Gastroesophageal sphincter (tissue), 4 donors: ENCODE data around the gene OR2T6. TPM values are rescaled to one million over a fixed set of nuclear protein-coding genes. Genes with fewer than 3 reads are reported as not detected.

ENCODE experiments used
- ATAC-seq: fragments of 150-250 bp; one replicate; pipeline ENCODE4 v1.9.1; 2016; ENCODE audit warnings: mild to moderate bottlenecking, moderate library complexity
- H3K27ac ChIP-seq, 4 donors: fragments of 200-600 bp; sonication (generic) in 3 of 4; 1 replicate in 3 of 4; 2 replicates in 1 of 4; pipeline ENCODE4 v1.5.1; 2016 to 2019
- H3K27me3 ChIP-seq: fragments of 200-600 bp; sonication (generic); one replicate; pipeline ENCODE4 v1.5.1; 2019
- H3K36me3 ChIP-seq, 2 donors: fragments of 200-600 bp; sonication (generic); one replicate each; pipeline ENCODE4 v1.5.1; 2019; ENCODE audit warnings: control low read depth in 1 of 2
- H3K4me1 ChIP-seq, 3 donors: fragments of 200-600 bp; sonication (generic); 1 replicate in 2 of 3; 2 replicates in 1 of 3; pipeline ENCODE4 v1.5.1; 2016 to 2019; ENCODE audit warnings: control low read depth in 2 of 3
- H3K4me3 ChIP-seq, 2 donors: fragments of 200-600 bp; sonication (generic); one replicate each; pipeline ENCODE4 v1.5.1; 2019; ENCODE audit warnings: mild to moderate bottlenecking in 1 of 2, moderate library complexity in 1 of 2
- H3K9me3 ChIP-seq, 3 donors: fragments of 200-600 bp; sonication (generic); one replicate each; pipeline ENCODE4 v1.5.1; 2017 to 2019; ENCODE audit warnings: control low read depth in 2 of 3
- CTCF ChIP-seq, 4 experiments: fragments of 200-600 bp in 2 of 4; fragments of 450-650 bp in 2 of 4; sonication (generic) in 1 of 4; IDR thresholded peaks; one replicate each; pipeline ENCODE4 v1.5.1; 2017 to 2019; ENCODE audit warnings: antibody characterized with exemption in 4 of 4, mild to moderate bottlenecking in 2 of 4, moderate library complexity in 2 of 4
- EP300 ChIP-seq: sonication (generic); formaldehyde crosslinking; IDR thresholded peaks from one replicate; pipeline ENCODE4 v1.6.1; 2017; ENCODE audit warnings: antibody characterized with exemption, mild to moderate bottlenecking
- POLR2A ChIP-seq, 2 donors: fragments of 450-650 bp; IDR thresholded peaks; one replicate each; pipeline ENCODE4 v1.6.1; 2017; ENCODE audit warnings: antibody characterized with exemption in 2 of 2, mild to moderate bottlenecking in 2 of 2, moderate library complexity in 1 of 2
- POLR2AphosphoS5 ChIP-seq: sonication (generic); formaldehyde crosslinking; IDR thresholded peaks from one replicate; pipeline ENCODE4 v1.6.1; 2017; ENCODE audit warnings: antibody characterized with exemption
- WGBS, 2 donors: methylation state at CpG; one replicate each; pipeline ENCODE4 v1.1.5; 2018; ENCODE audit warnings: low coverage in 1 of 2; 5-methylcytosine and 5-hydroxymethylcytosine counted together
- total RNA-seq, 4 donors: library from RNA; depleted of rRNA; stranded (reverse); fragments of >200 nt; gene quantifications; one replicate each; pipeline ENCODE4 v1.1.0, GENCODE V29; 2016

OR2T6 gene
- under 1 TPM in 1 of 4 donors, not detected in 3; 0.04 TPM for total RNA-seq

GRCh38 chr1:248375446-248375845 lies at the start of gene OR2T6:
TSS of gene OR2T6 (plus strand) at chr1:248375746. CDS start at chr1:248387609, 11,863 bp downstream.
- TF ChIP-seq POLR2AphosphoS5 (no peak), EP300 (no peak), CTCF (IDR thresholded peaks at IDR 0.05) (no peak), POLR2A (IDR thresholded peaks at IDR 0.05) (no peak)
- Histone ChIP-seq H3K36me3 (no peaks in the 10 kb centered on the region), H3K4me3 (no peak within 1 kb of the TSS), H3K27me3 (no peaks in the 10 kb centered on the region), H3K4me1 (no peaks in the 10 kb centered on the region), H3K9me3 (no peaks in the 10 kb centered on the region), H3K27ac (no peak within 1 kb of the TSS)
- no peak for ATAC-seq

GRCh38 chr1:248343451-248343850 lies 32.1 kb upstream of the OR2T6 start:
- Histone ChIP-seq H3K9me3 (no peaks in the 10 kb centered on the region), H3K27me3 (no peaks in the 10 kb centered on the region), H3K4me1 (no peaks in the 10 kb centered on the region), H3K27ac (no peak overlapping the region), H3K4me3 (no peak overlapping the region), H3K36me3 (no peaks in the 10 kb centered on the region)
- no peak for TF ChIP-seq POLR2AphosphoS5
- no peak for TF ChIP-seq POLR2A (IDR thresholded peaks at IDR 0.05)
- WGBS, 2 donors, result 38 to 59% methylated on average over 3 of the region's 3 CpGs
- no peak for ATAC-seq

GRCh38 chr1:248348475-248348874 lies 27.1 kb upstream of the OR2T6 start, which contains the start of gene OR14C36:
TSS of gene OR14C36 (plus strand) at chr1:248348775. CDS start at chr1:248348775, 0 bp downstream.
- H3K36me3 ChIP-seq, result no peaks in the 10 kb centered on the region
- no peaks in the 10 kb centered on the region for H3K4me1 ChIP-seq
- TF ChIP-seq POLR2AphosphoS5 (no peak), POLR2A (IDR thresholded peaks at IDR 0.05) (no peak), EP300 (no peak)
- no peak within 1 kb of the TSS for H3K4me3 ChIP-seq
- no peak for ATAC-seq
- H3K27me3 ChIP-seq, result no peaks in the 10 kb centered on the region
- 61 to 68% methylated on average over 4 of the region's 4 CpGs for WGBS, 2 donors
- no peak within 1 kb of the TSS for H3K27ac ChIP-seq
- H3K9me3 ChIP-seq, result no peaks in the 10 kb centered on the region

GRCh38 chr1:248359415-248359814 lies 16.1 kb upstream of the OR2T6 start:
- Histone ChIP-seq H3K27ac (no peak overlapping the region), H3K4me1 (no peaks in the 10 kb centered on the region), H3K36me3 (no peaks in the 10 kb centered on the region), H3K4me3 (no peak overlapping the region), H3K27me3 (peaks cover 7% of the 10 kb centered on the region), H3K9me3 (peaks cover 0 to 8% (median 0%) of the 10 kb centered on the region in 3 donors)
- no peak for ATAC-seq
- 57 to 64% methylated on average over 3 of the region's 3 CpGs for WGBS, 2 donors
- TF ChIP-seq CTCF (IDR thresholded peaks at IDR 0.05) (no peak), POLR2A (IDR thresholded peaks at IDR 0.05) (no peak)

- Histone ChIP-seq H3K4me3 (no peak within 1 kb of the TSS), H3K4me1 (no peaks in the 10 kb centered on the region), H3K27me3 (peaks cover 7% of the 10 kb centered on the region), H3K27ac (no peak within 1 kb of the TSS), H3K36me3 (no peaks in the 10 kb centered on the region), H3K9me3 (peaks cover 0 to 16% (median 0%) of the 10 kb centered on the region in 3 donors)
- TF ChIP-seq CTCF (IDR thresholded peaks at IDR 0.05) (no peak), EP300 (no peak), POLR2AphosphoS5 (no peak), POLR2A (IDR thresholded peaks at IDR 0.05) (no peak)
- WGBS, 2 donors, result 20 to 29% methylated on average over 2 of the region's 3 CpGs
- ATAC-seq, result no peak
These were observed 14.3 kb upstream of the OR2T6 start, which contains the start of gene OR2T4 for GRCh38 chr1:248361121-248361715. TSS of gene OR2T4 (plus strand) at chr1:248361665. CDS start at chr1:248361665, 0 bp downstream.

GRCh38 chr1:248366609-248367008 lies 8.9 kb upstream of the OR2T6 start:
- H3K27ac ChIP-seq, result no peak overlapping the region
- TF ChIP-seq CTCF (IDR thresholded peaks at IDR 0.05) (no peak), POLR2AphosphoS5 (no peak), EP300 (no peak)
- no peak for ATAC-seq
- no peaks in the 10 kb centered on the region for H3K4me1 ChIP-seq
- peaks cover 0 to 16% (median 0%) of the 10 kb centered on the region in 3 donors for H3K9me3 ChIP-seq
- peaks cover 4% of the 10 kb centered on the region for H3K27me3 ChIP-seq
- H3K36me3 ChIP-seq, result no peaks in the 10 kb centered on the region
- H3K4me3 ChIP-seq, result no peak overlapping the region
